Mesothelial cell of epicardium (in vitro differentiated cells): ENCODE data around the gene KCTD10. TPM values are rescaled to one million over a fixed set of nuclear protein-coding genes. Genes with fewer than 3 reads are reported as not detected.
"Not testable (repeated sequence)": the region's sequence is repeated elsewhere in the genome, so short reads cannot be mapped to it uniquely, and the experiment has no call there.

ENCODE experiments used
- DNase-seq, 2 experiments: peaks; one replicate each; pipeline ENCODE4 v3.0.0; 2021; ENCODE audit warnings: low spot score in 2 of 2; ENCODE audit not compliant: unreplicated experiment in 2 of 2
- H3K27ac Mint-ChIP-seq: 2 replicates; pipeline ENCODE4 v1.8.0; 2021; ENCODE audit warnings: mixed read lengths
- H3K27me3 Mint-ChIP-seq: 2 replicates; pipeline ENCODE4 v1.8.0; 2021; ENCODE audit warnings: low read depth, mixed read lengths
- H3K36me3 Mint-ChIP-seq: 2 replicates; pipeline ENCODE4 v1.8.0; 2021; ENCODE audit warnings: mixed read lengths
- H3K4me1 Mint-ChIP-seq: 2 replicates; pipeline ENCODE4 v1.8.0; 2021; ENCODE audit warnings: mixed read lengths
- H3K4me3 Mint-ChIP-seq: 2 replicates; pipeline ENCODE4 v1.8.0; 2021; ENCODE audit warnings: mild to moderate bottlenecking, moderate library complexity, mixed read lengths
- H3K9me3 Mint-ChIP-seq: 2 replicates; pipeline ENCODE4 v1.8.0; 2021; ENCODE audit warnings: mixed read lengths
- CTCF ChIP-seq: fragments of 200-600 bp; sonication (generic); IDR thresholded peaks from one replicate; pipeline ENCODE4 v1.5.0; 2021; ENCODE audit warnings: antibody characterized with exemption; ENCODE audit not compliant: unreplicated experiment
- total RNA-seq: library from RNA; stranded (reverse); gene quantifications from 3 replicates; pipeline ENCODE4 v1.2.1, GENCODE V29; 2021

The KCTD10 gene
- total RNA-seq, 1 donor from 2014 or later, result 56.2 TPM

GRCh38 chr12:109432431-109432830 lies 44.7 kb downstream of the KCTD10 start:
- Mint-ChIP-seq H3K36me3 (no peaks in the 10 kb centered on the region), H3K27ac (no peak overlapping the region)

GRCh38 chr12:109430244-109430643 lies 46.9 kb downstream of the KCTD10 start:
- H3K4me1 Mint-ChIP-seq, result peaks cover 4% of the 10 kb centered on the region
- peaks cover 5% of the 10 kb centered on the region for H3K27me3 Mint-ChIP-seq
- no peak for TF ChIP-seq CTCF
- no peak for DNase-seq
- H3K36me3 Mint-ChIP-seq, result no peaks in the 10 kb centered on the region
- H3K27ac Mint-ChIP-seq, result no peak overlapping the region
- H3K4me3 Mint-ChIP-seq, result no peak overlapping the region
- no peaks in the 10 kb centered on the region for H3K9me3 Mint-ChIP-seq

More at GRCh38 chr12:109432431-109432830, 44.7 kb downstream of the KCTD10 start:
- H3K9me3 Mint-ChIP-seq, result no peaks in the 10 kb centered on the region
- peaks cover 8% of the 10 kb centered on the region for H3K4me1 Mint-ChIP-seq
- H3K4me3 Mint-ChIP-seq, result no peak overlapping the region
- no peak for TF ChIP-seq CTCF
- DNase-seq, result no peak
- no peaks in the 10 kb centered on the region for H3K27me3 Mint-ChIP-seq

GRCh38 chr12:109428804-109429203 lies 48.3 kb downstream of the KCTD10 start:
- not testable (repeated sequence) for H3K36me3 Mint-ChIP-seq, H3K4me3 Mint-ChIP-seq, H3K27me3 Mint-ChIP-seq, H3K9me3 Mint-ChIP-seq, H3K27ac Mint-ChIP-seq, H3K4me1 Mint-ChIP-seq, DNase-seq

GRCh38 chr12:109428037-109428629 lies 49.0 kb downstream of the KCTD10 start:
- Mint-ChIP-seq H3K4me3 (no peak overlapping the region), H3K27me3 (peaks cover 5% of the 10 kb centered on the region)
- peak; percentile 58 to 78 for DNase-seq

GRCh38 chr12:109423392-109423791 lies 53.7 kb downstream of the KCTD10 start:
- no peak for DNase-seq
- no peak for TF ChIP-seq CTCF

More at GRCh38 chr12:109428037-109428629, 49.0 kb downstream of the KCTD10 start:
- H3K4me1 Mint-ChIP-seq, result peaks cover 1% of the 10 kb centered on the region
- H3K9me3 Mint-ChIP-seq, result no peaks in the 10 kb centered on the region
- H3K36me3 Mint-ChIP-seq, result no peaks in the 10 kb centered on the region
- peak; percentile 94 for TF ChIP-seq CTCF
- no peak overlapping the region for H3K27ac Mint-ChIP-seq

GRCh38 chr12:109422251-109422650 lies 54.8 kb downstream of the KCTD10 start:
- no peak overlapping the region for H3K4me3 Mint-ChIP-seq
- no peak for DNase-seq
- H3K27ac Mint-ChIP-seq, result no peak overlapping the region
- H3K27me3 Mint-ChIP-seq, result peaks cover 5% of the 10 kb centered on the region
- H3K4me1 Mint-ChIP-seq, result peaks cover 6% of the 10 kb centered on the region
- H3K36me3 Mint-ChIP-seq, result no peaks in the 10 kb centered on the region
- no peaks in the 10 kb centered on the region for H3K9me3 Mint-ChIP-seq
- no peak for TF ChIP-seq CTCF

More at GRCh38 chr12:109423392-109423791, 53.7 kb downstream of the KCTD10 start:
- Mint-ChIP-seq H3K9me3 (no peaks in the 10 kb centered on the region), H3K27me3 (peaks cover 5% of the 10 kb centered on the region), H3K4me3 (no peak overlapping the region), H3K4me1 (peaks cover 6% of the 10 kb centered on the region), H3K36me3 (no peaks in the 10 kb centered on the region), H3K27ac (no peak overlapping the region)
